C4-2B (cell line): ENCODE results near the gene ST8SIA5.

Source experiments
- CTCF ChIP-seq: fragments of 450-650 bp; conservative IDR thresholded peaks from 2 replicates; pipeline ENCODE4 v1.5.1; 2017; ENCODE audit warnings: mild to moderate bottlenecking
- ZFX ChIP-seq: fragments of 450-650 bp; IDR thresholded peaks from 2 replicates; pipeline ENCODE4 v1.6.1; 2017

DNA sequence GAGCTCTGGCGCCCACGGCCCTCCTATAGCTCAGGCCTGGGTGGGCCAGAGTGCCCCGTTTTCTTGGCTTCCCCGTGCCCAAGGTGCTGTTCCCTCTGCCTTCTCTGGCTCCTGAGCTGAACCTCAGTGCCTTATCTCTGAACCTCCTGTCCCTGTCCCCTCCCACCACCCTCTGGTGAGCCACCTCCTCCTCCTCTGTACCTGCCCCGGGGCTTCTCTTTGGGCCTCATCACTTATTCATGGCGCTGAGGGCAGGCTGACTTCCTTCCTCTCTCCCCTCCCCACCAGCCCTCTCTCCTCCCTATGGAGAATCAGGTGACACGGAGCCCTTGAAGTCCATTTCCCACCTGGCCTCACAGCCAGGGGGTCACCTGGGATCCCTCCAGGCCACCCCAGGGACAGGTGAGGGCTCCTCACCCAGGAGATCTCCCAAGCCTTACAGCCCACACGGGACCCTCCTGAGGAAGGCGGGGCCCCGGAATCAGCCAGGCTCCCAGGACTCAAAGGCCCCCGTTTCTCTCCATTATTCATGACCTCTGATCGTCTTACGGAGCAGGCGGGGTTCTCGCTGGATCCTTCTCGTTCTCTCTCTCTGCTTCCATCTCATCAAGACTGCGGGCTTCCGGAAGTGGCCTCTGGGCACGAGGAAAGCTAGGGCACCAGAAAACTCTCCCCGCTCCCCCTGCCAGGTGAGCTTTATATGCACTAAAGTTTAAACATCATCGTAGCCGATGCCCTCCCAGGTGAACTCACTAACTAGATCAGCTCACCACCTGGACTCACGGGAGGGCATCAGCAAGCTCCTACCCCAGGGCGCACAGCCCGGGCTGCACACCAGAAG, 99.5 kb downstream of the ST8SIA5 start, which contains the start of gene LOXHD1:
- TF ChIP-seq CTCF (no peak), ZFX (no peak)
